GM12874 (cell line): Measurements from ENCODE around the gene CMTM3.

Experiments used
- TF ChIP-seq, protein P1 (sequence below): IDR thresholded peaks from 2 replicates; pipeline ENCODE4 v1.5.1; 2011; ENCODE audit warnings: low read depth, mild to moderate bottlenecking, control low read depth, low read length, moderate library complexity; ENCODE audit not compliant: insufficient read depth

The CMTM3 gene

DNA sequence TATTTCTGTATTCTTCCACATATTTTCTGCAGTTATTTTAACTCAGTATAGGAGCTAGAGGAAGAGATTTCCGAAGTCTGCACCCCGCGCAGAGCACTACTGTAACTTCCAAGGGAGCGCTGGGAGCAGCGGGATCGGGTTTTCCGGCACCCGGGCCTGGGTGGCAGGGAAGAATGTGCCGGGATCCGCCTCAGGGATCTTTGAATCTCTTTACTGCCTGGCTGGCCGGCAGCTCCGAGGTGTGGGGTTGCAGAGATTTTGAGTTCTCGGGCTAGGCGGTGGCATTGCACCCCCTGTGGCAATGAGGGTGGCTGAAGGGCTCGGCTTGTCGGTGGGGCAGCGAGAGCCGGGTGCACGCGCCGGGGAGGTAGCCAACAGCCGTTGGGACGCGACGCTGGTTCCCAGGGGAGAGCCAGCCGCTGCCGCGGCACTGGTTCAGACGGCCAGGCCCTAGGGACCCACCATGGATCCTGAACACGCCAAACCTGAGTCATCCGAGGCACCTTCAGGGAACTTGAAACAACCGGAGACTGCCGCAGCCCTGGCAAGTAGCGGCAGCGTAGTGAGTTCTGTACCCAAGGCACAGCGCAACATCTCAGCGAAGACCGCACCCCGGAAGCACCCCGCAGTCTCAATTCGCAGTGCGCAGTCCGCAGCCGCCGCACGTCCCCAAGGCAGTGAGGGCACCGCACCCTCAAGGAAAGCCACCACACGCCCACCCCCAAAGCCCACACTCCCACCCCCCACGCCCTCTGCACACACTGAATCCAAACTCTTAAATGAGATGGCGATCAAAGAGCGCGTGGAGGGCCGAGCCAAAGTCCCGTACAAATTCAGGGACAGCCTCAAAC, 38.2 kb upstream of the CMTM3 start, which contains the start of gene CMTM1:
CMTM1 (plus strand) TSS at position 389 of the 851 bp plus-strand sequence; CDS start at position 464, 75 bp downstream.
- TF ChIP-seq, protein P1, sequence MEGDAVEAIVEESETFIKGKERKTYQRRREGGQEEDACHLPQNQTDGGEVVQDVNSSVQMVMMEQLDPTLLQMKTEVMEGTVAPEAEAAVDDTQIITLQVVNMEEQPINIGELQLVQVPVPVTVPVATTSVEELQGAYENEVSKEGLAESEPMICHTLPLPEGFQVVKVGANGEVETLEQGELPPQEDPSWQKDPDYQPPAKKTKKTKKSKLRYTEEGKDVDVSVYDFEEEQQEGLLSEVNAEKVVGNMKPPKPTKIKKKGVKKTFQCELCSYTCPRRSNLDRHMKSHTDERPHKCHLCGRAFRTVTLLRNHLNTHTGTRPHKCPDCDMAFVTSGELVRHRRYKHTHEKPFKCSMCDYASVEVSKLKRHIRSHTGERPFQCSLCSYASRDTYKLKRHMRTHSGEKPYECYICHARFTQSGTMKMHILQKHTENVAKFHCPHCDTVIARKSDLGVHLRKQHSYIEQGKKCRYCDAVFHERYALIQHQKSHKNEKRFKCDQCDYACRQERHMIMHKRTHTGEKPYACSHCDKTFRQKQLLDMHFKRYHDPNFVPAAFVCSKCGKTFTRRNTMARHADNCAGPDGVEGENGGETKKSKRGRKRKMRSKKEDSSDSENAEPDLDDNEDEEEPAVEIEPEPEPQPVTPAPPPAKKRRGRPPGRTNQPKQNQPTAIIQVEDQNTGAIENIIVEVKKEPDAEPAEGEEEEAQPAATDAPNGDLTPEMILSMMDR, result no peak

DNA sequence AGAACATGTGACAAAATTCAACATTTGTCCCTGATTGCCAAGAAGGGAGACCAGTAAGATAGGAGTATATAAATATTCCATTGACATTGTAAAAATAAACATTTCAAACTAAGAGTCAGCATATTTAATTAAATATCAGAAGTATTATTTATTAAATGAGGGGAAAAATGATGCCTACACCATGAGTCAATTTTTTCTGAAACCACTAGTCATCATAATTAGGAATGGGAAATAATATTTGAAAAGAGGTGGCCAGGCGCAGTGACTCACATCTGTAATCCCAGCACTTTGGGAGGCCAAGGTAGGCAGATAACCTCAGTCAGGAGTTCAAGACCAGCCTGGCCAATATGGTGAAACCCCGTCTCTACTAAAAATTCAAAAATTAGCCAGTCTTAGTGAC, 36.1 kb upstream of the CMTM3 start:
- TF ChIP-seq, protein P1, result no peak

DNA sequence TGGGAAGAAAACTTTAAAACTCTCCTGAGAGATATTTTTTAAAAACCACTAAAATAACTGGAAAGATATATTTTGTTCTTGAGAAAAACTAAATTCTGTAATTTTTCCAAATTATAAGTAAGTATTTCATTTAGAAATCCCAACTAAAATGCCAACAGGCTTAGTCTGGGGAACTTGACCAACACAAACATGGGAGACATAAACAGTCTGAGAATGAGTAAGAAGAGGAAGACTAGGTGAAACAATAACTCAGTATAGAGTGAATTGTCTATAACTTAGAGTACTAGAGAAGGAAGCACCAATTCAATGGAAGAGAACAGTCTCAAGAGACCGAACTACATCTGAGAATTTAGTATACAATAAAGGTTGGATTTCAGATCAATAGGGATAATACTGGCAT, 35.4 kb upstream of the CMTM3 start:
- TF ChIP-seq, protein P1, result no peak

DNA sequence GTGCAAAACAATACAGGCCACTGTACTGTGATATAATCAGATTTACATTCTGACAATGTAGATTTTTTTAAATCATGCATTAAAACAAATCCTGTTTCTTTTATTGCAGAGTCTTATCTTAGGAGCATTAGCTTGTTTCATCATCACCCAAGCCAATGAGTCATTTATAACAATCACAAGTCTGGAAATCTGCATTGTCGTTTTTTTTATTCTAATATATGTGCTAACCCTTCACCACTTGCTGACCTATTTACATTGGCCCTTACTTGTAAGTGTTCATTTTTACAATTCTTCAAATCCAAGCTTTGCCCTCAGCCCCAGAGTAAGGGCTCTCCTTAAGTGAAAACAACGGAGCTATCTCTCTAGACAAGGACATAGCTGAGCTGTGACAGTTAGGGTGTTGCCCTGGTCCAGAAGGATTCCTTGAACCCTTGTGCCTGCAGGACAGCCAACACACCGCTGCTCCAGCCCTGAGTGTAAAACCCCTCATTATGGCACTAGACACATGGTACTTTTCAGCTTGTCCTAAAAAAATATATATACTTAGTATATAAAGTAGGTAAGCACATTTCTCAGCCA, 34.6 kb upstream of the CMTM3 start:
- TF ChIP-seq, protein P1, result no peak

DNA sequence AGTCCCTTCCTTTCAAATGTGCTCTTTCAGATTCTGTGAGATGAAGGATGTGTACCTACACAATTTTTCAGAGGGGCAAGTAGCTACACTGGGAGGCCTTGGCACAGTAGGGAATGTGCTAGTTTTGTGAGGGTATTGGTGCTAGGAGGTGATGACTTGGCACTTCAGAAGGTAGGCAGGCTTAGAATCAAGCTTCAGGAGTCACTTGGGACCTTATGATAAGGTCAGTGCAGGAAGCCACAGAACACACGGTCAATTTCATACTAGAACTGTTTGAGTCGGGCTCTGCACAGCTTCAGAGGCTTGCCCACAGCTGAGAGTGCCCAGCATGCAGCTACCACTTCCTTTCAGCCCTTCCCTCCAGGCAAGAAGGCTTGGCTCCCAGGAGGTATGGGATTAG, 32.1 kb upstream of the CMTM3 start:
- TF ChIP-seq, protein P1, result no peak

DNA sequence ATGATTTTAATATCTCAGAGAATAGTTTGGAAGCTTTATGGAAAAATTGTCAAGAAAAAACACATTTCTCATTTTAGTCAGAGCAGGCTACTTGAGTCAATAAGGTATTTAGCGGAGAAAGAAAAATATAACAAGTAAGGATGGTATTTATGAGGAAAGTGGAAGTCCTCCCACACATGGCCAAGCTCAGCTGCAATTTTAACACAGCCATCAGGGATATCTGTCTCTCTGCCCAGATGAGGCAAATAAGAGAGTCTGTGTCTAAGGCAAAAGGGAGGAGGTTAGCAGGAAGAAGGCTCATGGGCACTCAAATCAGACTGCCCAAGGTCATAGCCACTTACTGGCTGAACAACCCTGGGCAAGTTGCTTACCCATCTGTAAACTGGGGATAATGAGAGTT, 30.4 kb upstream of the CMTM3 start:
- TF ChIP-seq, protein P1, result no peak

DNA sequence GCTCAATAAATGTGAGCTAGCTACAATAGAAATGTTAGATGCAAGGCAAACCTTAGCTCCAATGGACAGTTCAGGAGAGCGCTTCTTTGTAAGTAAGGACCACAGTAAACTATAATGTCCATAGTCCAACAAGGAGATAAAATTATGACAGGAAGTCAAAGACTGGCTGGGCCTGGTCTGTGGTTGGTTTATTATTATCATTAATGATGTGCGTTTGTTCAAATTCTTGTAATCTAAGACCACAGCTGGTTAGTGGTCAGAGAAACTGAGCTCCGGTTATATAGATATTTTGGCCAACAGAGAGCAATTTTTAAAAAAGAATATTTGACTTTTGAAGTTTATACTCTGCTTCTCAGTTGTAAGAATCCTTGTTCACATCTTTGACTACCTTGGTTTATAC, 30.0 kb upstream of the CMTM3 start:
- TF ChIP-seq, protein P1, result no peak
